ENCODE data around the gene ESPN. TPM values are rescaled to one million over a fixed set of nuclear protein-coding genes. Genes with fewer than 3 reads are reported as not detected.
A peak's percentile ranks its signal among the peaks of the same experiment; 100 is the strongest.
"Not testable (repeated sequence)": the region's sequence is repeated elsewhere in the genome, so short reads cannot be mapped to it uniquely, and the experiment has no call there.

The ESPN gene
- total RNA-seq, 2 experiments from 2014 or later, result 0.83 to 0.99 TPM

DNA sequence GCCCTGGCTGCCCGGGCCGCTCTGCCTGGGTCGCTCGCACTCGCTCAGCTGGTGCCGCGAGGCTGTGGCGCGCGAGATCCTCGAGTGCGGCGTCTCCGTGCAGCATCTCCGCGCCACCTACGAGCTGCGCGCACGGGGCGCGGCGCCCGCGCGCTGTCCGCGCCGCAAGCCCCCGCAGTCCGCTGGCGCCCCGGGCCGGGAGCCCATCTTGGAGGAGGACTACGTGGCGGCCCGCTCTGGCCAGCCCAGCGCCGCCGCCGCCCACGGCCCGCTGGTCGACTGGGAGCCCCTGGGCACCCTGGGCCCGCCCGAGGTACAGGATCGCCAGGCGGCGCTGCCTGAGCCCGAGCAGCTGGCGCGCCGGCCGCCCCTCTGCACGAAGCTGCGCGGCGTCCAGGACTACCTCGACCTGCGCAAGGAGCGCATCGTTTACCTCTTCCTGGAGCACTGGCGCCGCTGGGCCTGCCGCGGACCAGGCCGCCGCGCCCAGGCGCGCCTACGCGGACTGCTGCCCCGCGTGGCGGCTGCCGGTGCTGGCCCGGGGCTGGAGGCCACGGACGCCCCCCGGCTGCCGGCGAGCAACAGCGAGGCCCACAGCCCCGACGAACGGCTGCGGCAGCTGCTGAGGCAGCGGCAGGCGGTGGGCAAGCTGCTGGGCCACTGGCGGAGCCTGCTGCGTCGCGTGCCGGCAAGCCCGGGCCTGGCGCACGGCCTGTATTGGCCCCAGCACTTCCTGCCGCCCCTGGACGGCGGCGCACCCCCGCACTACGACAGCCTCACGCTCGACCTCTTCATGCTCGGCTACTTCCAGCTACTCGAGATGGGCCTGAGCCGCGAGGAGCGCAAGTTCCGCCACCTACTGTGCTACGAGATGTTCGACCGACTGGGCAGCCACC is 30.5 kb downstream of the ESPN start:
- DNase-seq, result peak; percentile 39
- H3K4me3 Mint-ChIP-seq, result no peak overlapping the region
- ChIA-PET POLR2A (interaction anchor here (0.7 to 1.5 kb wide), 2 partner anchors 10 to 36 kb away, joined by 3 to 4 read pairs; partner anchors contain the start of gene PLEKHG5), CTCF (interaction anchor here (0.9 to 2.8 kb wide), 14 partner anchors 8 to 216 kb away, joined by 3 to 12 read pairs (median 4); no protein-coding TSS in a partner anchor)
- peak; percentile 50 for ATAC-seq
- intact Hi-C loops (cut with micrococcal nuclease), result no loop called here
- H3K36me3 Mint-ChIP-seq (ENCODE audit: low read depth), result no peaks in the 10 kb centered on the region
- peaks cover 46% of the 10 kb centered on the region for H3K27me3 Mint-ChIP-seq
- no peak overlapping the region for H3K27ac Mint-ChIP-seq
- H3K4me1 Mint-ChIP-seq (ENCODE audit: low read depth), result peaks cover 18% of the 10 kb centered on the region
- TF ChIP-seq, protein P1, sequence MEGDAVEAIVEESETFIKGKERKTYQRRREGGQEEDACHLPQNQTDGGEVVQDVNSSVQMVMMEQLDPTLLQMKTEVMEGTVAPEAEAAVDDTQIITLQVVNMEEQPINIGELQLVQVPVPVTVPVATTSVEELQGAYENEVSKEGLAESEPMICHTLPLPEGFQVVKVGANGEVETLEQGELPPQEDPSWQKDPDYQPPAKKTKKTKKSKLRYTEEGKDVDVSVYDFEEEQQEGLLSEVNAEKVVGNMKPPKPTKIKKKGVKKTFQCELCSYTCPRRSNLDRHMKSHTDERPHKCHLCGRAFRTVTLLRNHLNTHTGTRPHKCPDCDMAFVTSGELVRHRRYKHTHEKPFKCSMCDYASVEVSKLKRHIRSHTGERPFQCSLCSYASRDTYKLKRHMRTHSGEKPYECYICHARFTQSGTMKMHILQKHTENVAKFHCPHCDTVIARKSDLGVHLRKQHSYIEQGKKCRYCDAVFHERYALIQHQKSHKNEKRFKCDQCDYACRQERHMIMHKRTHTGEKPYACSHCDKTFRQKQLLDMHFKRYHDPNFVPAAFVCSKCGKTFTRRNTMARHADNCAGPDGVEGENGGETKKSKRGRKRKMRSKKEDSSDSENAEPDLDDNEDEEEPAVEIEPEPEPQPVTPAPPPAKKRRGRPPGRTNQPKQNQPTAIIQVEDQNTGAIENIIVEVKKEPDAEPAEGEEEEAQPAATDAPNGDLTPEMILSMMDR (IDR thresholded peaks at IDR 0.05), result peak; percentile 41
- H3K9me3 Mint-ChIP-seq, result no peaks in the 10 kb centered on the region

DNA sequence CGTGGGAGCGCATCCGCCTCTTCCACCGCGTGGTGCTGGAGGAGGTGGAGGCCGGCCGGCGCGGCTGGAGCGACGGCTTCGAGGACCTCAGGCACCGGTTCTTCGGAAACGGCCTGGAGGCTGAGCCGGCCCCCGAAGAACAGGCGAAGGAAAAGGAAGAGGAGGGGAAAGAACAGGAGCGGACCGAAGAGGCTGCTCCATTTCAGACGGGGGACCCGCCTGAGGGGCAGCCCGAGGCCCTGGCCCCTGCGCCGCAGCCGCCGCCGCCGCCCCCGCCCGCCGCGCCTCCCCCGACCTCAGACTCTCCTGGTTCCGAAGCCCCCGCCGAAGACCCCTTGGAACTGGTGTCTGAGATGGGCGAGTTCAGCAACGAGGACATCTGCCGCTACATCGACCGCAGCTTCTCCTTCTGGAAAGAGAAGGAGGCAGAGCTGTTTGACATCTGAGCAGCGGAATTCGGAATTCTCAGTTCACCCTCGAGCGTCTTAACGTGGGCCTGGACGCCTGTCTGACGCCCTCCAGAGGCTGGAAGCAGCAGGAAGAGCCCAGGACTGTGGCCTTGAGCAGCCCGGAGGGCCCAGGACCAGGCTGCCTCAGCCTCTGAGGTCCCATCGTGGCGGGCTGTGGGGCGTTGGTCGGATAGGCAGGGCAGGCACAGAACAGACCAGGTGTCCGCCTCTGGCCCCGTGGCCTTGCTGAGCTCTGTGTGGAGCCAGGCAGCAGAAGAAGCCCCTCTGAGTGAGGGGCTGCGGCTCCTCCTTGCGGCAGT is 31.4 kb downstream of the ESPN start:
- H3K27me3 Mint-ChIP-seq, result peaks cover 38% of the 10 kb centered on the region
- ChIA-PET POLR2A (interaction anchor here (1.5 kb wide), 1 partner anchor 9 kb away, joined by 3 read pairs; no protein-coding TSS in a partner anchor), CTCF (interaction anchor here (0.9 to 2.8 kb wide), 4 partner anchors 16 to 214 kb away, joined by 3 to 12 read pairs (median 8); no protein-coding TSS in a partner anchor)
- DNase-seq; H3K27ac Mint-ChIP-seq; H3K9me3 Mint-ChIP-seq; intact Hi-C loops (cut with micrococcal nuclease); ATAC-seq; H3K4me3 Mint-ChIP-seq; H3K36me3 Mint-ChIP-seq (ENCODE audit: low read depth): not testable (repeated sequence)
- H3K4me1 Mint-ChIP-seq (ENCODE audit: low read depth), result peaks cover 26% of the 10 kb centered on the region

DNA sequence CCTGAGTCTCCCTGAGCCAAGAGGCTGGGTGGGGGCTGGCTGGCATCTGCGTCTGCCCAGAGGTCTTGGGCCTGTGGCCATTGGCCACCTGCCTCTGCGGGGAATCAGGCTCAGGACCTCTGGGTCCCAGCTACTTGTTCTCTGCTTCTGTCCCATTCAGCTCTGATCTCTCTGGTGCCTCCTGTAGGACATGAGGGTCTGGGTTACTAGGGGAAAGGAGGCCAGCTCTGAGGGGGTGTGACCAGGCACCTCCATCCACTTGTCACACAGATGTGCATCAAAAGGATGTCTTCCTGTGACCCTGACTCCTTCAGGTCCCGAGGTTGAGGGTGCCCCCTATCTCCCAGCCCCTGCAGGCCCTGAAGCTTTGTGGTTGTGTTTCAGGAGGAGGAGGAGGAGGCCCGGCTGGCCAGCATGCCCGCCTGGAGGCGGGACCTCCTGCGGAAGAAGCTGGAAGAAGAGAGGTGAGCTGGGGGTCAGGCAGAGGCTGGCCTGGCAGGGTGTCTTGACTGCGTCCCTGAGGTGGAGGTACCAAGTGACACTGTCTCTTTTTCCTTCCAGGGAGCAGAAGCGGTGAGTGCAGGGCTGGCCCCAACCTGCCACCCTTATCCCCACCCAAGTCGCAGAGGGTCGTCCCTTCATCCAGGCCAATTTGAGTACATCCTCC is 32.4 kb downstream of the ESPN start:
- Mint-ChIP-seq H3K4me1 (ENCODE audit: low read depth) (peaks cover 36% of the 10 kb centered on the region), H3K9me3 (no peaks in the 10 kb centered on the region), H3K36me3 (ENCODE audit: low read depth) (peaks cover 7% of the 10 kb centered on the region), H3K27ac (no peak overlapping the region), H3K4me3 (no peak overlapping the region), H3K27me3 (peaks cover 36% of the 10 kb centered on the region)
- POLR2A ChIA-PET, result no interaction called here
- ATAC-seq, result no peak
- intact Hi-C loops (cut with micrococcal nuclease), result no loop called here
- TF ChIP-seq, protein P1 (IDR thresholded peaks at IDR 0.05), result no peak
- DNase-seq, result no peak
- CTCF ChIA-PET, result interaction anchor here (1.0 kb wide), 1 partner anchor 15 kb away, joined by 3 read pairs; no protein-coding TSS in a partner anchor

DNA sequence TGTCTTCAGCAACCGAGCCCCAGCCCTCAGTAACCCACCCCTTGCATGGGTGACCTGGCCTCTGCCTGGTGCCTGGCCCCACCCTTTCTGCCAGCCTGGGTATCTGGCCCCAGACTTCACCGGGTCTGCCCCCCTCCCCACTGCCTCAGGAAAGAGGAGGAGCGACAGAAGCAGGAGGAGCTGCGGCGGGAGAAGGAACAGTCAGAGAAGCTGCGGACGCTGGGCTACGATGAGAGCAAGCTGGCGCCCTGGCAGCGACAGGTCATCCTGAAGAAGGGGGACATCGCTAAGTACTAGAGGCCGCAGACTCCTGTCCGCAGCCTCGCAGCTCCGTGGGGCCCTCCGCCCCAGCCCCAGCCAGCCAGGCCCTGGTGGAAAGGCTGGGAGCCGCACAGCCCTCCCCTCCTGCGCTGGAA is 35.3 kb downstream of the ESPN start:
- Mint-ChIP-seq H3K9me3 (no peaks in the 10 kb centered on the region), H3K36me3 (ENCODE audit: low read depth) (peaks cover 28% of the 10 kb centered on the region), H3K4me1 (ENCODE audit: low read depth) (peaks cover 50% of the 10 kb centered on the region), H3K27me3 (peaks cover 16% of the 10 kb centered on the region), H3K27ac (peak overlapping the region; percentile 93), H3K4me3 (peak overlapping the region; percentile 66)
- CTCF ChIA-PET, result interaction anchor here (0.7 to 3.0 kb wide), 11 partner anchors 8 to 112 kb away, joined by 3 to 20 read pairs (median 6); no protein-coding TSS in a partner anchor
- TF ChIP-seq, protein P1 (IDR thresholded peaks at IDR 0.05), result no peak
- DNase-seq (peak; percentile 70), ATAC-seq (peak; percentile 38)
- POLR2A ChIA-PET, result interaction anchor here (1.3 to 4.1 kb wide), 3 partner anchors 22 to 213 kb away, joined by 3 to 12 read pairs (median 3); partner anchors contain the start of gene PLEKHG5
- intact Hi-C loops (cut with micrococcal nuclease), result no loop called here
